Measurements from ENCODE around the gene KCNJ14.

DNA sequence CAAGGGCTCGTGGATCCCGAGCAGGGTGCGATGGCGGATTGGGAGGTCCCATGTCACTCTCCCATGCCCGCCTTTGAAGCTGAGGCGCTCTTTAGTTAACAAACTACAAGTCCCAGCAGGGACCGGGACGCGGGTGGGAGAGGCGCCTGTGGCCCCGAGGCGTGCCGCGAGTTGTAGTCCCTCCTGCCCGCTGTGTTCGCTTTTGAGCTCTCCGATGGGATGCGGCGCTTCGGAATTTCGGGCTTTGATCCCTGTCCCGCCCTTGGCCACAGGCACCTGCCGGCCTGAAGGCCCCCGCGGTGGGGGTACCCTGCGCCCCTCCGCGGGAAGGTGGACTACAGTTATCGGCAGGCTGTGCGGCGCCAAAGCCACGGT lies 24.8 kb downstream of the KCNJ14 start:
- TF ChIP-seq, protein P1, sequence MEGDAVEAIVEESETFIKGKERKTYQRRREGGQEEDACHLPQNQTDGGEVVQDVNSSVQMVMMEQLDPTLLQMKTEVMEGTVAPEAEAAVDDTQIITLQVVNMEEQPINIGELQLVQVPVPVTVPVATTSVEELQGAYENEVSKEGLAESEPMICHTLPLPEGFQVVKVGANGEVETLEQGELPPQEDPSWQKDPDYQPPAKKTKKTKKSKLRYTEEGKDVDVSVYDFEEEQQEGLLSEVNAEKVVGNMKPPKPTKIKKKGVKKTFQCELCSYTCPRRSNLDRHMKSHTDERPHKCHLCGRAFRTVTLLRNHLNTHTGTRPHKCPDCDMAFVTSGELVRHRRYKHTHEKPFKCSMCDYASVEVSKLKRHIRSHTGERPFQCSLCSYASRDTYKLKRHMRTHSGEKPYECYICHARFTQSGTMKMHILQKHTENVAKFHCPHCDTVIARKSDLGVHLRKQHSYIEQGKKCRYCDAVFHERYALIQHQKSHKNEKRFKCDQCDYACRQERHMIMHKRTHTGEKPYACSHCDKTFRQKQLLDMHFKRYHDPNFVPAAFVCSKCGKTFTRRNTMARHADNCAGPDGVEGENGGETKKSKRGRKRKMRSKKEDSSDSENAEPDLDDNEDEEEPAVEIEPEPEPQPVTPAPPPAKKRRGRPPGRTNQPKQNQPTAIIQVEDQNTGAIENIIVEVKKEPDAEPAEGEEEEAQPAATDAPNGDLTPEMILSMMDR (IDR thresholded peaks at IDR 0.05; ENCODE audit: low read length), result no peak
- no peak for TF ChIP-seq EZH2phosphoT487 (IDR thresholded peaks at IDR 0.05; ENCODE audit: low read length)
